IMR-90 (cell line): ENCODE results near the gene GOLT1A. TPM values are rescaled to one million over a fixed set of nuclear protein-coding genes. Genes with fewer than 3 reads are reported as not detected.

Experiments
- ATAC-seq: fragments of 200-7000 bp; cut with Tn5 transposase; 2 replicates; pipeline ENCODE4 v1.9.1; 2020; ENCODE audit warnings: low read depth, mild to moderate bottlenecking, moderate library complexity
- BruUV-seq: library from RNA; stranded (reverse); fragments of 400-500 nt; replicated peaks from 2 replicates; lab custom pipeline; 2021; lab: Mats Ljungman, UMichigan
- CTCF ChIA-PET: fragments of 300-600 bp; formaldehyde crosslinking; extraction: SDS; loops from one replicate; lab custom pipeline; 2021; ENCODE audit warnings: antibody characterized with exemption; lab: Yijun Ruan, JAX
- POLR2A ChIA-PET: fragments of 300-600 bp; sonication (Branson Sonifier 250); formaldehyde crosslinking; loops from one replicate; lab custom pipeline; 2022; ENCODE audit warnings: antibody characterized with exemption; ENCODE audit not compliant: unreplicated experiment; lab: Charles Lee
- DNase-seq: peaks from one replicate; pipeline ENCODE4 v3.0.0; 2013
- H2AFZ ChIP-seq: replicated peaks from 2 replicates; pipeline ENCODE3; 2013; ENCODE audit warnings: low read length, mild to moderate bottlenecking; ENCODE audit not compliant: poor library complexity
- H2AK5ac ChIP-seq: 2 replicates; pipeline ENCODE4 v1.6.1; 2013; ENCODE audit warnings: low read depth, low read length, inconsistent platforms
- H2AK9ac ChIP-seq: replicated peaks from 2 replicates; pipeline ENCODE3; 2013; ENCODE audit warnings: mild to moderate bottlenecking, low read depth, low read length, moderate library complexity; ENCODE audit not compliant: poor library complexity
- H2BK120ac ChIP-seq: 2 replicates; pipeline ENCODE4 v1.6.1; 2013; ENCODE audit warnings: low read depth, low read length, inconsistent platforms
- H2BK15ac ChIP-seq: 3 replicates; pipeline ENCODE4 v1.6.1; 2013; ENCODE audit warnings: low read depth, low read length, inconsistent platforms
- H2BK20ac ChIP-seq: 2 replicates; pipeline ENCODE4 v1.6.1; 2013; ENCODE audit warnings: low read depth, mild to moderate bottlenecking, inconsistent platforms, low read length, moderate library complexity
- H2BK5ac ChIP-seq: 2 replicates; pipeline ENCODE4 v1.6.1; 2013; ENCODE audit warnings: mild to moderate bottlenecking, low read depth, low read length, inconsistent platforms; ENCODE audit not compliant: poor library complexity, severe bottlenecking
- H3K14ac ChIP-seq: replicated peaks from 2 replicates; pipeline ENCODE4 v1.6.1; 2013; ENCODE audit warnings: low read depth, low read length, inconsistent platforms
- H3K18ac ChIP-seq: 2 replicates; pipeline ENCODE4 v1.6.1; 2013; ENCODE audit warnings: low read depth, low read length, control low read depth
- H3K23ac ChIP-seq: 2 replicates; pipeline ENCODE4 v1.6.1; 2013; ENCODE audit warnings: low read depth, low read length, inconsistent platforms
- H3K27ac ChIP-seq: 2 replicates; pipeline ENCODE4 v1.5.1; 2013; ENCODE audit warnings: mild to moderate bottlenecking, control low read depth, low read length; ENCODE audit not compliant: insufficient read depth
- H3K27me3 ChIP-seq: 2 replicates; pipeline ENCODE4 v1.6.1; 2013; ENCODE audit warnings: low read length; ENCODE audit not compliant: control insufficient read depth, insufficient read depth
- H3K36me3 ChIP-seq: 2 replicates; pipeline ENCODE4 v1.6.1; 2013; ENCODE audit warnings: low read length, mixed read lengths; ENCODE audit not compliant: control insufficient read depth, insufficient read depth
- H3K4ac ChIP-seq: 2 replicates; pipeline ENCODE4 v1.6.1; 2013; ENCODE audit warnings: low read depth, low read length, inconsistent platforms
- H3K4me1 ChIP-seq: 2 replicates; pipeline ENCODE4 v1.6.1; 2013; ENCODE audit warnings: low read length, mixed read lengths; ENCODE audit not compliant: control insufficient read depth, insufficient read depth
- H3K4me2 ChIP-seq: 2 replicates; pipeline ENCODE4 v1.6.1; 2013; ENCODE audit warnings: low read depth, mild to moderate bottlenecking, control low read depth, low read length, moderate library complexity
- H3K4me3 ChIP-seq: 2 replicates; pipeline ENCODE4 v1.5.1; 2013; ENCODE audit warnings: low read depth, mild to moderate bottlenecking, control low read depth, low read length, moderate library complexity; ENCODE audit not compliant: insufficient read depth
- H3K56ac ChIP-seq: 2 replicates; pipeline ENCODE4 v1.6.1; 2013; ENCODE audit warnings: low read length, inconsistent platforms; ENCODE audit not compliant: insufficient read depth; ENCODE audit errors: extremely low read depth
- H3K79me1 ChIP-seq, 2 experiments: 2 replicates each; pipeline ENCODE4 v1.6.1; 2013; ENCODE audit warnings: low read length in 2 of 2, inconsistent platforms in 1 of 2, low read depth in 1 of 2
- H3K9ac ChIP-seq: 2 replicates; pipeline ENCODE4 v1.6.1; 2013; ENCODE audit warnings: low read depth, low read length, control low read depth
- H3K9me1 ChIP-seq: 2 replicates; pipeline ENCODE4 v1.6.1; 2013; ENCODE audit warnings: low read length, inconsistent platforms; ENCODE audit not compliant: insufficient read depth
- H3K9me3 ChIP-seq: 2 replicates; pipeline ENCODE4 v1.6.1; 2013; ENCODE audit warnings: low read length; ENCODE audit not compliant: control insufficient read depth, insufficient read depth
- H4K20me1 ChIP-seq: 2 replicates; pipeline ENCODE4 v1.6.1; 2013; ENCODE audit warnings: low read length, inconsistent platforms; ENCODE audit not compliant: insufficient read depth
- H4K5ac ChIP-seq: 2 replicates; pipeline ENCODE4 v1.6.1; 2013; ENCODE audit warnings: mild to moderate bottlenecking, low read depth, low read length, control low read depth
- H4K8ac ChIP-seq, 2 experiments: 2 replicates each; pipeline ENCODE4 v1.6.1; 2013; ENCODE audit warnings: low read depth in 2 of 2, low read length in 2 of 2, control low read depth in 1 of 2, inconsistent platforms in 1 of 2
- H4K91ac ChIP-seq: 2 replicates; pipeline ENCODE4 v1.6.1; 2013; ENCODE audit warnings: low read depth, low read length, inconsistent platforms; ENCODE audit not compliant: insufficient read depth
- RAD21 ChIP-seq: IDR thresholded peaks from 2 replicates; pipeline ENCODE4 v1.6.1; 2012; ENCODE audit warnings: low read length, improper control_type of control experiment
- SMC3 ChIP-seq: fragments of 150-350 bp; IDR thresholded peaks from 2 replicates; pipeline ENCODE4 v1.6.1; 2016; ENCODE audit warnings: low read depth, mild to moderate bottlenecking, antibody characterized with exemption, low read length, moderate library complexity
- WGBS, 2 experiments: methylation state at CpG; one replicate each; pipeline versions ENCODE4 v1.1.5 to v1.1.7; 2013; ENCODE audit warnings: missing lambda C conversion rate in 2 of 2; ENCODE audit not compliant: insufficient read length in 1 of 2; ENCODE audit errors: extremely low coverage in 2 of 2; 5-methylcytosine and 5-hydroxymethylcytosine counted together
- dilution Hi-C: fragments of 300-500 bp; cut with HindIII; formaldehyde crosslinking; loops from one replicate; pipeline ENCODE4 v1.14.3; 2018; ENCODE audit warnings: low sequenced_read_pairs; ENCODE audit not compliant: unreplicated experiment
- in situ Hi-C: fragments of 300-500 bp; cut with MboI; formaldehyde crosslinking; loops from 3 replicates; pipeline ENCODE4 v1.14.3; 2019; ENCODE audit warnings: low sequenced_read_pairs, inconsistent platforms, mixed read lengths
- intact Hi-C: fragments of 100-400 bp; cut with micrococcal nuclease; formaldehyde crosslinking; loops from 2 replicates; pipeline ENCODE4 v1.10.0; 2022
- polyA plus RNA-seq, 3 experiments: library from polyadenylated mRNA; depleted of rRNA; stranded (reverse); fragments of >200 nt; gene quantifications; 2 replicates each; pipeline ENCODE4 v1.2.3, GENCODE V29; 2012; ENCODE audit warnings: low replicate concordance in 1 of 3
- total RNA-seq: library from RNA; depleted of rRNA; stranded (reverse); fragments of >200 nt; gene quantifications from 2 replicates; pipeline ENCODE4 v1.2.3, GENCODE V29; 2012

The GOLT1A gene
- total and polyA plus RNA-seq, 2 of the 4 experiments (the other 2 are of a cell fraction) = 0.32 TPM; not detected in 1

DNA sequence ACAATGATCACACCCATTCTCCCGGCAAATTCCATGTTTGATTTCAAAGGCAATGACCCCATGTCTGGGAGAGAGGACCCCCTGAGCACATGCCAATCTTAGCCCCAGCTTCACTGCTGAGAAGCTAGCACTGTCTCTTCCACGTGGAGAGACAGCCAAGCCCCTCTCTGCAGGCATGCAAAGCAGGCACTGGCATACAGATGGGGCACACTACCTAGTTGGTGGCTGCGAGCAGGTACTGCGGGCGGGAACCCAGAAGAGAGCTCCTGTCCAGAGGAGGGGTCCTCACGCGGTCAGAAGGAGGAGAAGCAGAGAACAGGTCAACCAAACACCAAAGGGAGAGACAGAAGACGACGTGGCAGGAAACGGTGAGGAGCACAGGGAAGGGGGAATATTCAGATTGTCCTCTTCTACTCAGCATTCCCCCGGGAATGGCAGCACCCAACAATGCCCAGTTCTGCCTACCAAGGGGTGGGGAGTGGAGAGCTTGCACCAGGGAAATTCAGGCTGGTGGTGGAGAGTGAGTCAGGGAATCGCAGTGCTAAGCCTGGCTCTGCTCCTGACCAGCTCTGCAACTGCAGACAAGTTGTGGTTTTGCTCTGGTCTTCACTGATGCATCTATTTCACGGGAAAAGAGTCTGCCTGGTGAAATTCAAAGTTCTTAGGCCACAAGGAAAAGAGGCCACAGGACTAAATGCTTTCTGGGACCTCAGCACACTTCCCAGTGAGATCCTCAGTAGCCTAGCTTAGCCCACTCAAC lies 48.1 kb upstream of the GOLT1A start:
- no peak overlapping the region for H4K5ac ChIP-seq
- H3K18ac ChIP-seq = peak overlapping the region; percentile 18; the same call in 1 of the 2 replicates
- H2AK9ac ChIP-seq = no peak overlapping the region
- peak; percentile 80 for ATAC-seq
- H3K27ac ChIP-seq = no peak overlapping the region
- no peaks in the 10 kb centered on the region for H3K79me1 ChIP-seq
- in situ Hi-C loops (no loop called here), dilution Hi-C loops (no loop called here), intact Hi-C loops (no loop called here)
- H2BK120ac ChIP-seq = no peak overlapping the region
- H4K91ac ChIP-seq = peak overlapping the region; percentile 1; the same call in 1 of the 2 replicates
- no peak overlapping the region for H3K4me2 ChIP-seq
- no peak overlapping the region; the same call in 2 of the 3 replicates for H2BK15ac ChIP-seq
- H3K9me3 ChIP-seq = no peaks in the 10 kb centered on the region
- H3K23ac ChIP-seq = no peak overlapping the region
- H3K9ac ChIP-seq = no peak overlapping the region
- H3K4ac ChIP-seq = no peak overlapping the region
- H3K14ac ChIP-seq = no peak overlapping the region
- no TSS peak for BruUV-seq
- no peak overlapping the region for H3K56ac ChIP-seq
- no peaks in the 10 kb centered on the region for H3K27me3 ChIP-seq
- no peak overlapping the region for H2BK20ac ChIP-seq
- no peaks in the 10 kb centered on the region for H4K20me1 ChIP-seq
- no peak overlapping the region for H3K4me3 ChIP-seq
- TF ChIP-seq RAD21 = no peak
- 0 out of 2 replicates have a peak, but pooled peaks have one; percentile 8 for TF ChIP-seq SMC3
- ChIA-PET CTCF (interaction anchor here (1.7 to 2.3 kb wide), 2 partner anchors 98 to 102 kb away, joined by 6 to 10 read pairs; partner anchors contain the start of gene PLEKHA6), POLR2A (interaction anchor here (0.5 kb wide), 1 partner anchor 69 kb away, joined by 3 read pairs; no protein-coding TSS in a partner anchor)
- peaks cover 31% of the 10 kb centered on the region for H3K36me3 ChIP-seq
- DNase-seq = peak; percentile 77
- H2BK5ac ChIP-seq = no peak overlapping the region
- H2AK5ac ChIP-seq = peak overlapping the region; percentile 0; the same call in 1 of the 2 replicates
- no peak overlapping the region for H4K8ac ChIP-seq
- WGBS, 2 experiments = 80% methylated on average over 1 of the region's 13 CpGs; no CpG with 5 or more reads in 1 of the 2 experiments
- peaks cover 18% of the 10 kb centered on the region for H3K4me1 ChIP-seq
- H2AFZ ChIP-seq = no peak overlapping the region
- H3K9me1 ChIP-seq = peaks cover 11% of the 10 kb centered on the region; the same call in 1 of the 2 replicates
